HG02588 (cell line): ENCODE data around the gene YWHAQ.
"Not testable (repeated sequence)": the region's sequence is repeated elsewhere in the genome, so short reads cannot be mapped to it uniquely, and the experiment has no call there.

Experiments used
- ATAC-seq: cut with Tn5 transposase; IDR thresholded peaks from one replicate; pipeline ENCODE4 v1.9.1; 2021; ENCODE audit warnings: mild to moderate bottlenecking, moderate library complexity; ENCODE audit not compliant: unreplicated experiment

YWHAQ gene

GRCh38 chr2:9554921-9555296 is 75.9 kb downstream of the YWHAQ start:
- no peak for ATAC-seq

GRCh38 chr2:9552219-9553178 is 78.3 kb downstream of the YWHAQ start:
- no peak for ATAC-seq

GRCh38 chr2:9550859-9551391 is 79.9 kb downstream of the YWHAQ start:
- ATAC-seq: not testable (repeated sequence)

GRCh38 chr2:9549420-9549819 is 81.4 kb downstream of the YWHAQ start:
- ATAC-seq: no peak

GRCh38 chr2:9548506-9548905 is 82.3 kb downstream of the YWHAQ start:
- ATAC-seq: no peak

- no peak for ATAC-seq
Observed at GRCh38 chr2:9547262-9547991, 83.4 kb downstream of the YWHAQ start.

- ATAC-seq: no peak
Observed at GRCh38 chr2:9545502-9545901, 85.3 kb downstream of the YWHAQ start.

- no peak for ATAC-seq
Observed at GRCh38 chr2:9543557-9543956, 87.2 kb downstream of the YWHAQ start.

- no peak for ATAC-seq
Observed at GRCh38 chr2:9539531-9539930, 91.3 kb downstream of the YWHAQ start.

GRCh38 chr2:9538000-9538507 is 92.7 kb downstream of the YWHAQ start:
- no peak for ATAC-seq

GRCh38 chr2:9536504-9536903 is 94.3 kb downstream of the YWHAQ start:
- no peak for ATAC-seq

- no peak for ATAC-seq
Observed at GRCh38 chr2:9535177-9535576, 95.6 kb downstream of the YWHAQ start.
